PFSK-1 (cell line): ENCODE measurements around the gene ALDH3B1.

Experiments used
- FOXP2 ChIP-seq: optimal IDR thresholded peaks from 2 replicates; pipeline ENCODE3; 2011; ENCODE audit warnings: borderline replicate concordance, control low read depth, inconsistent platforms; ENCODE audit not compliant: insufficient read depth; ENCODE audit errors: extremely low read length, extremely low read depth
- POLR2AphosphoS5 ChIP-seq: IDR thresholded peaks from 2 replicates; pipeline ENCODE4 v1.6.1; 2012; ENCODE audit warnings: low read depth, mild to moderate bottlenecking, control low read depth, low read length, moderate library complexity
- SIN3A ChIP-seq: IDR thresholded peaks from 2 replicates; pipeline ENCODE4 v1.6.1; 2012; ENCODE audit warnings: mild to moderate bottlenecking, low read length, moderate library complexity, borderline replicate concordance; ENCODE audit not compliant: insufficient read depth
- TAF1 ChIP-seq: IDR thresholded peaks from 2 replicates; pipeline ENCODE4 v1.6.1; 2012; ENCODE audit warnings: low read length, control low read depth, borderline replicate concordance; ENCODE audit not compliant: insufficient read depth
- TF ChIP-seq, protein P1 (sequence below), 2 experiments: IDR thresholded peaks; 2 replicates each; pipeline versions ENCODE4 v1.6.1 to v1.8.0; 2011 to 2012; ENCODE audit warnings: low read depth in 2 of 2, low read length in 2 of 2, control low read depth in 1 of 2, inconsistent platforms in 1 of 2, mild to moderate bottlenecking in 1 of 2, moderate library complexity in 1 of 2; ENCODE audit not compliant: insufficient read depth in 1 of 2

Gene ALDH3B1

DNA sequence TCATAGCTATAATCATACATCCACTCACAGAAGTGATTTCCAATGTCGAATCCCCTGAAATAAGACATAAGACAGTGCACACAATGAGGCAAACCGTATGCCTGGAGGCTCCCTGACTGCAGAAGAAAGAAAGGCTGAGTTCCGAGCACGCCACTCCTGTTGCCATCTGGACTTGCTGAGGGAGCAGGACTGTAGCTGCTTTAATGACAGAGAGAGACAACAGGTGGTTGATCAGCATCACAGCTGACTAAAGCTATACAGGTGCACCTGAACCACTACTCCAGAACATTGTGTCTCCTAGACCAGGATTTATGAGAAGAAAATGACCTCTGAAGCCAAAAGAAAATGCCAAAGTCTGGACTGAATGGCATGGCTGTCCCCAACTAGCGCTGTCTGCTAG, 55.7 kb downstream of the ALDH3B1 start:
- TF ChIP-seq FOXP2: no peak
- TF ChIP-seq, protein P1, sequence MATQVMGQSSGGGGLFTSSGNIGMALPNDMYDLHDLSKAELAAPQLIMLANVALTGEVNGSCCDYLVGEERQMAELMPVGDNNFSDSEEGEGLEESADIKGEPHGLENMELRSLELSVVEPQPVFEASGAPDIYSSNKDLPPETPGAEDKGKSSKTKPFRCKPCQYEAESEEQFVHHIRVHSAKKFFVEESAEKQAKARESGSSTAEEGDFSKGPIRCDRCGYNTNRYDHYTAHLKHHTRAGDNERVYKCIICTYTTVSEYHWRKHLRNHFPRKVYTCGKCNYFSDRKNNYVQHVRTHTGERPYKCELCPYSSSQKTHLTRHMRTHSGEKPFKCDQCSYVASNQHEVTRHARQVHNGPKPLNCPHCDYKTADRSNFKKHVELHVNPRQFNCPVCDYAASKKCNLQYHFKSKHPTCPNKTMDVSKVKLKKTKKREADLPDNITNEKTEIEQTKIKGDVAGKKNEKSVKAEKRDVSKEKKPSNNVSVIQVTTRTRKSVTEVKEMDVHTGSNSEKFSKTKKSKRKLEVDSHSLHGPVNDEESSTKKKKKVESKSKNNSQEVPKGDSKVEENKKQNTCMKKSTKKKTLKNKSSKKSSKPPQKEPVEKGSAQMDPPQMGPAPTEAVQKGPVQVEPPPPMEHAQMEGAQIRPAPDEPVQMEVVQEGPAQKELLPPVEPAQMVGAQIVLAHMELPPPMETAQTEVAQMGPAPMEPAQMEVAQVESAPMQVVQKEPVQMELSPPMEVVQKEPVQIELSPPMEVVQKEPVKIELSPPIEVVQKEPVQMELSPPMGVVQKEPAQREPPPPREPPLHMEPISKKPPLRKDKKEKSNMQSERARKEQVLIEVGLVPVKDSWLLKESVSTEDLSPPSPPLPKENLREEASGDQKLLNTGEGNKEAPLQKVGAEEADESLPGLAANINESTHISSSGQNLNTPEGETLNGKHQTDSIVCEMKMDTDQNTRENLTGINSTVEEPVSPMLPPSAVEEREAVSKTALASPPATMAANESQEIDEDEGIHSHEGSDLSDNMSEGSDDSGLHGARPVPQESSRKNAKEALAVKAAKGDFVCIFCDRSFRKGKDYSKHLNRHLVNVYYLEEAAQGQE (IDR thresholded peaks at IDR 0.05; ENCODE audit: insufficient read depth in 1 of 2, low read depth in 2 of 2, low read length in 2 of 2): no peak
- TF ChIP-seq SIN3A: no peak
- TF ChIP-seq TAF1: no peak
- TF ChIP-seq POLR2AphosphoS5: no peak

DNA sequence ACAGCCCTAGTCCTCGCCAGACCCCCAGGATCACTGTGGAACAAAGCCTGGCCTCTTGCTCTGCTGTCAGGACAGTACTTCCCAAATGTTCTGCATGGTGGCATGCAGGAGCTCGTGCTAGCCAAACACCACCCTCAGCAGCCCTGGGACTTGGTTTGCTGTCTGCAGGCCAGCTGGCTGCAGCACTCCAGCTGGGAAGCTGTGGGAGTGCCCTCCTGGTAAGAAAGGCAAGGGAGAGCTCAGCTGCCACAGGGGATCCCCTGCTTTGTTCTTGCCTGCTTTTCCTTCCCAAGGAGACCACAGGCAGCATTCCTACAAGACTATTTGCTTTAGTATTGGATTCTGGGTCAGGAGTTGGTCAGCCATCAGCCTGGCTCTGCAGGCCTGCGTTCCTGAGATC, 56.6 kb downstream of the ALDH3B1 start:
- TF ChIP-seq, protein P1 (IDR thresholded peaks at IDR 0.05; ENCODE audit: insufficient read depth in 1 of 2, low read depth in 2 of 2, low read length in 2 of 2): no peak
- no peak for TF ChIP-seq FOXP2
- no peak for TF ChIP-seq POLR2AphosphoS5
- no peak for TF ChIP-seq SIN3A
- TF ChIP-seq TAF1: no peak

DNA sequence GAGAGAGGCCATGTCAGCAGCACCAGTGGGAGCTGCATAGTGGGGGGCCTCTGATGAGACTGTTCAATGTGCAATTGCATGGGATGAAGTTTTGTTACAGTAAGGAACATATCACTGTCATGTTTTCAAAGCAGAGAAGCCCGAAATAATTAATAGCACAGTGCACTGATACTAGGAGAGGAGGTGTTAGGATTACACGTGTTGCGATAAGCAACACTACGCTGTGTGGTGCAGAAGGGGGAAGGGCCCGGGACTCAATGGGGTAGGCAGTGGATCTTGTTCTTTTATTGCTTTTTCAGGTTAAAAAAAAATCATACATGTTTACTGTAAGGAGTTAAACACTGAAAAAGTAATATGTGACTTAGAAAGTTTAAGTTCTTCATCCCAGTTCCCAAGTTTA, 57.9 kb downstream of the ALDH3B1 start:
- TF ChIP-seq, protein P1 (IDR thresholded peaks at IDR 0.05; ENCODE audit: insufficient read depth in 1 of 2, low read depth in 2 of 2, low read length in 2 of 2): no peak
- TF ChIP-seq TAF1 (no peak), FOXP2 (no peak), POLR2AphosphoS5 (no peak), SIN3A (no peak)

DNA sequence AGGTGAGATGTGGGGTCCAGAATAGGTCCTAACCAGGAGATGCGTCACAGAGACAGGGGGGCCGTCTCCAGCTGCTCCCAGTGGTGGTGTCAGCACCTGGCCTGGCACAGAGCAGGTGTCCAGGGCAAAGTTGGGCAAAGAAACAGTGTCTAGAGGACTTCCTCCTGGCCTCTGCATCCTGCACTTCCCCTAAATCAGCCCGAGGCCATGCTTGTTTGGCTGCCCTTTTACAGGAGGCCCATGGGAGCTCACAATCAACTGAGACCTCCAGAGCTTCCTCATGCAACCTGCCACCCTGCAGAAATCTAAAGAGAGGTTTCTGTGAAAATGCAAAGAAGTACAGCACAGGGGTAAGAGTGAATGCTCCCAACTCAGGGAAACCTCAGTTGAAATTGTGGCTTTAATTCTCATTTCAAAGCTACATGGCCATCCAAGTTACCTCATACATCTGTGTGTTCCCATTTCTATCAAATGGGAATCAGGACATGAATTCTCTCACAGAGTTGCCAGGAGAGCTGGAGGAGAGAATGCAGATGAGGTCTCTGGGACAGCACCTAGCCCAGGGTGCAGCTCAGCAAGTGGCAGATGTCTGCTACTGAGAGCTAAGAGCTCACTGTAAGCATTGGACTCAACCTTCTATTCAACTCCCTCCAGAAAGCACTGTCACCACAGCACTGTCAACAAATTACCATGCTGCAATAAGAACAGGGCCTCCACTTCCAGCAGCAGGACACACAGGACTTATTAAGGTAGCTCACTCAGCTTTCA, 61.3 kb downstream of the ALDH3B1 start:
- TF ChIP-seq FOXP2 (no peak), TAF1 (no peak), SIN3A (no peak), POLR2AphosphoS5 (no peak)
- TF ChIP-seq, protein P1 (IDR thresholded peaks at IDR 0.05; ENCODE audit: insufficient read depth in 1 of 2, low read depth in 2 of 2, low read length in 2 of 2): no peak
